Calu3 (cell line): ENCODE measurements around the gene TMEM132E. TPM values are rescaled to one million over a fixed set of nuclear protein-coding genes. Genes with fewer than 3 reads are reported as not detected.

Source experiments
- BruUV-seq: library from RNA; stranded (reverse); fragments of 400-500 nt; replicated peaks from 2 replicates; lab custom pipeline; 2021; lab: Mats Ljungman, UMichigan
- CTCF ChIA-PET: fragments of 300-600 bp; sonication (Branson Sonifier 250); formaldehyde crosslinking; loops from one replicate; lab custom pipeline; 2022; ENCODE audit warnings: antibody characterized with exemption; lab: Charles Lee
- DNase-seq: peaks from one replicate; pipeline ENCODE4 v3.0.0; 2022
- H3K27ac Mint-ChIP-seq: one replicate; pipeline ENCODE4 v1.8.0; 2022; ENCODE audit warnings: mixed read lengths; ENCODE audit not compliant: unreplicated experiment
- H3K27me3 Mint-ChIP-seq: one replicate; pipeline ENCODE4 v1.8.0; 2022; ENCODE audit warnings: mixed read lengths; ENCODE audit not compliant: unreplicated experiment
- H3K36me3 Mint-ChIP-seq: one replicate; pipeline ENCODE4 v1.8.0; 2022; ENCODE audit warnings: mild to moderate bottlenecking, moderate library complexity, mixed read lengths; ENCODE audit not compliant: insufficient read depth, unreplicated experiment
- H3K4me1 Mint-ChIP-seq: one replicate; pipeline ENCODE4 v1.8.0; 2022; ENCODE audit warnings: mild to moderate bottlenecking, low read depth, mixed read lengths; ENCODE audit not compliant: unreplicated experiment
- H3K4me3 Mint-ChIP-seq: one replicate; pipeline ENCODE4 v1.8.0; 2022; ENCODE audit warnings: mild to moderate bottlenecking, low read depth, moderate library complexity, mixed read lengths; ENCODE audit not compliant: unreplicated experiment
- H3K9me3 Mint-ChIP-seq: one replicate; pipeline ENCODE4 v1.8.0; 2022; ENCODE audit warnings: low read depth, mixed read lengths; ENCODE audit not compliant: unreplicated experiment
- CTCF ChIP-seq: fragments of 200-600 bp; IDR thresholded peaks from one replicate; pipeline ENCODE4 v1.8.0; 2022; ENCODE audit warnings: antibody characterized with exemption; ENCODE audit not compliant: unreplicated experiment
- intact Hi-C: fragments of 100-400 bp; cut with micrococcal nuclease; formaldehyde crosslinking; loops from one replicate; pipeline ENCODE4 v1.10.0; 2022; ENCODE audit not compliant: unreplicated experiment
- total RNA-seq: library from RNA; stranded (reverse); gene quantifications from 2 replicates; pipeline ENCODE4 v1.2.3, GENCODE V29; 2022

TMEM132E gene
- total RNA-seq, 1 experiment from 2014 or later = 0.26 TPM

DNA sequence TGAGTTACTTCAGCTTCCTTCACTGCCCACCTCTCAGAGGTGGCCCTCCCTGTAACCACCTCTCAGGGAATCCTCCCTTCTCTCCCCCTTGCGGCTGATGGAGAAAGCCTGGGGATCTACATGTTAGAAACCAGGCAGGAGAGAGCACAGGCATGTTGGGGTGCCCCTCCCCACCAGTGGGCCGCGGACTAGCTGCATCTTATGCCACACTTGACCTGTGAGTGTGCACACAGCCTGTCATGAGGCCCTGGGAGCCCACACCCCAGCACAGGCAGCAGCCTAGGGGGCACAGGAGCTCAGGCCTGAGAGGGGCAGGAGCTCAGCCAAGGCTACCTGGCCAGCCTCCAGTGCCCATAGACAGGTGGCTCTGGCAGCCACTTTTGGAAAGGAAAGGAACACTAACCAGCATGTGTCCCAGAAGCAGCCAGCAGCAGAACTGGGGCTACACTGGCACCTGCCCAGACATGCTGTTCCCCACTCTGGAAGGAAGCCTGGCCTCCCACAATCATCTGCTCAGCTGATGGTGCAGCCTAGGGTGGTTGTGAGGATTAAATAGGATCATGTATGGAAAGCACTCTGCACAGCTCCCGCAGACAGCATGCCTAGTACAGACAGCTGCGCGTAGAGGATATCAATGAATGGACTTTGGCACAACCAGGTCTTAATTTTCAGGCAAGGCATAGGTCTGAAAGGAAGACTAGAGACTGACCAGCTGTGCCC is 60.5 kb downstream of the TMEM132E start:
- CTCF ChIA-PET = interaction anchor here (1.1 kb wide), 1 partner anchor 55 kb away, joined by 3 read pairs; no protein-coding TSS in a partner anchor
- Mint-ChIP-seq H3K27ac (no peak overlapping the region), H3K4me3 (no peak overlapping the region), H3K27me3 (peaks cover 59% of the 10 kb centered on the region), H3K4me1 (peaks cover 8% of the 10 kb centered on the region), H3K36me3 (no peaks in the 10 kb centered on the region), H3K9me3 (no peaks in the 10 kb centered on the region)
- TF ChIP-seq CTCF = no peak
- BruUV-seq = no TSS peak
- DNase-seq = no peak
- intact Hi-C loops = loop anchor here (10.0 kb wide), 1 partner anchor 255 kb away; no protein-coding TSS in a partner anchor

DNA sequence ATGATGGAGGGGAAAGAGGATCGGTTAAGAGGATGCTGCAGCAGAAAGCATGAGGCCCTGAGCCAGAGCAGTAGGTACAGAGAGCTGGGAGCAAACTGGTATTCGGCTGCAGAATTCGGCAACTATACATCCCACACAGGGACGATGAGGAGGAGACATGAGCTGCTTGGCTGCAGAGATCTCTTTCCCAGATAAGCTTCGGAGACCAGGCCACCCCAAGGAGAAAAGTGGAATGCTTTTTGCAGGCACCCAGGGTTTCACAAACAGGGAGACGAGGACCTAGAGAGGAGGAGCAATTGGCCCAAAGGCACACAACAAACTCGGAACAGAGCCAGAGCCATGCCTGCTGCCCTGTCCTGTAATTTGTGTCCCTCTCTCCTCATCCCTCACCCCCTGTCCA is 62.0 kb downstream of the TMEM132E start:
- CTCF ChIA-PET = no interaction called here
- Mint-ChIP-seq H3K27me3 (peaks cover 61% of the 10 kb centered on the region), H3K27ac (no peak overlapping the region), H3K36me3 (no peaks in the 10 kb centered on the region), H3K4me3 (no peak overlapping the region), H3K4me1 (peaks cover 7% of the 10 kb centered on the region), H3K9me3 (no peaks in the 10 kb centered on the region)
- intact Hi-C loops = loop anchor here (10.0 kb wide), 1 partner anchor 253 kb away; no protein-coding TSS in a partner anchor
- no peak for DNase-seq
- no peak for TF ChIP-seq CTCF
- BruUV-seq = no TSS peak

DNA sequence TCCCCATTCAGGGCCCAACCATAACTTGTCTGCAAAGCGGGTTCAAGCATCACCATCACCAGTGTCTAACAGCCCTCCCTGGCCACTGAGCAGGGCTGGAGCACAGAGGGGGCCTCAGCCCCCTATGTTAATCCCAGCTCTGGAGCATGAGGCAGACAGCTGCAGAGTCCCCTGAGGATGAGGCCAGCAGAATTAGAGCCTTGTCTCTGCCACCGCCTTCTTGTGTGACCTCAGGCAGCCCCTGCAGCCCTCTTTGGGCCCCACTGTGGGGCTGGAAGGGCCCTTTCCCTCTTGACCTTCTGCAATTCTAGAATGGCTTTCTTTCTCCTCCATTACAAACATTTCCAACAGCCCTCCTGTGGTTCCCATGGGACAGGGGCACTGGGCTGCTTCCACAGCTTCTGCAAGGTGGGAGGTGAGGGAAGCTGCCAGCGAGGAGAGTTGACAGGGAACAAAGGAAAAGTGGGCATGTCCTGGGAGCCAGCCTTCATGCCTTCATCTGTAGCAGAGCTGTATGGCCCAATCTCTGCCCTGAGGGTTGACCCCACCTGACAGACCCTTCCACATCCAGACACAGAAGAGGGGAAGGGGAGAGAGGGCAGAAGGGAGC is 65.7 kb downstream of the TMEM132E start:
- H3K27ac Mint-ChIP-seq = no peak overlapping the region

DNA sequence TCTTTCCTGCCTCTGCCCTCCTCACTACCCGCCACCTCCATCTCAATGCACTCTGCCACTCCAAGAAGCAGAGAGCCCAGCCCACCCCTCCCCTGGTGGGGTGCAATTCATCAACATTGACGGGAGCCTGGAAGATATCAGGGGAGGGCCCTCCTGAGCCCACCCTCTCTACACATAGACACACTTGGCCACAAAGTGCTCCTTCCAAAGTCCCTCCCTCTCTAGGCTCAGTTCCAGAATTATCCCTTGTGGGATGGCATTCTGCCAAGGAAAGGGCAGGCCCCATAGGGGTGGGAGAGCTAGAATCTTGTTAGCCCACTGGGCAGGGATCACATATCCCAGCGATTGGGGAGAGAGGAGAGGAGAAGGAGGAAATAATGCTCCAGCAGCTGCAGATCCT is 66.2 kb downstream of the TMEM132E start:
- no peak for TF ChIP-seq CTCF
- peaks cover 43% of the 10 kb centered on the region for H3K27me3 Mint-ChIP-seq
- H3K36me3 Mint-ChIP-seq = no peaks in the 10 kb centered on the region
- no peaks in the 10 kb centered on the region for H3K9me3 Mint-ChIP-seq
- intact Hi-C loops = loop anchor here (10.0 kb wide), 1 partner anchor 249 kb away; no protein-coding TSS in a partner anchor
- CTCF ChIA-PET = no interaction called here
- peak; percentile 47 for DNase-seq
- no TSS peak for BruUV-seq
- no peak overlapping the region for H3K4me3 Mint-ChIP-seq
- no peak overlapping the region for H3K27ac Mint-ChIP-seq
- H3K4me1 Mint-ChIP-seq = peaks cover 7% of the 10 kb centered on the region

More for the DNA sequence above, 65.7 kb downstream of the TMEM132E start:
- Mint-ChIP-seq H3K4me1 (peaks cover 7% of the 10 kb centered on the region), H3K9me3 (no peaks in the 10 kb centered on the region), H3K27me3 (peaks cover 49% of the 10 kb centered on the region), H3K4me3 (no peak overlapping the region), H3K36me3 (no peaks in the 10 kb centered on the region)
- BruUV-seq = no TSS peak
- CTCF ChIA-PET = interaction anchor here (0.6 kb wide), 1 partner anchor 33 kb away, joined by 10 read pairs; no protein-coding TSS in a partner anchor
- no peak for TF ChIP-seq CTCF
- no peak for DNase-seq
- intact Hi-C loops = loop anchor here (10.0 kb wide), 1 partner anchor 250 kb away; no protein-coding TSS in a partner anchor
